RPMI7951 (cell line): Measurements from ENCODE around the gene RBM34. TPM values are rescaled to one million over a fixed set of nuclear protein-coding genes. Genes with fewer than 3 reads are reported as not detected.
"Not testable (repeated sequence)": the region's sequence is repeated elsewhere in the genome, so short reads cannot be mapped to it uniquely, and the experiment has no call there.

Experiments used
- DNase-seq: peaks from one replicate; pipeline ENCODE4 v3.0.0-alpha.2; 2012; ENCODE audit warnings: low read depth
- total RNA-seq: library from RNA; depleted of rRNA; stranded (reverse); fragments of >200 nt; shearing (Covaris generic); gene quantifications from 2 replicates; pipeline ENCODE4 v1.2.3, GENCODE V29; 2014; rRNA removed

The RBM34 gene
- total RNA-seq, 1 experiment from 2014 or later: 68.7 TPM

DNA sequence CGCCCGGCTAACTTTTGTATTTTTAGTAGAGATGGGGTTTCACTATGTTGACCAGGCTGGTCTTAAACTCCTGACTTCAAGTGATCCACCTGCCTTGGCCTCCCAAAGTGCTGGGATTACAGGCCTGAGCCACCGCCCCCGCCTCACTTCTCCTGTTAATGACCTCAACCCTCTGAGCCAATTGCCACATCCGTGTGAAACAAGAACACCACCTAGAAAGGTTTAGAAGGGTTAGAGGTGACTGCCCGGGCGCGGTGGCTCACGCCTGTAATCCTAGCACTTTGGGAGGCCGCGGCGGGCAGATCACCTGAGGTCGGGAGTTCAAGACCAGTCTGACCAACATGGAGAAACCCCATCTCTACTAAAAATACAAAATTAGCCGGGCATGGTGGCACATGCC is 68.6 kb downstream of the RBM34 start:
- DNase-seq: not testable (repeated sequence)

DNA sequence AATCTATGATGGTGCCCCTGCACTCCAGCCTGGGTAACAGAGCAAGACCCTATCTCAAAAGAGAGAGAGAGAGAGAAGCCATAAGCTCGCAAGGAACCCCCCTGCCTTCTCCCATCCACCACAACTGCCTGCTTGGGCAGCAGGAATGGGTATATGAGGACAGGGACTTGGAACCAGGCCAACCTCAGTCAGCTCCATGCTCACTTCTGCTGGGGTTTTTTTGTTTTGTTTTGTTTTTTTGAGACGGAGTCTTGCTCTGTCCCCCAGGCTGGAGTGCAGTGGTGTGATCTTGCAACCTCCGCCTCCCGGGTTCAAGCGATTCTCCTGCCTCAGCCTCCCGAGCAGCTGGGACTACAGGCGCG is 69.0 kb downstream of the RBM34 start:
- DNase-seq: not testable (repeated sequence)

DNA sequence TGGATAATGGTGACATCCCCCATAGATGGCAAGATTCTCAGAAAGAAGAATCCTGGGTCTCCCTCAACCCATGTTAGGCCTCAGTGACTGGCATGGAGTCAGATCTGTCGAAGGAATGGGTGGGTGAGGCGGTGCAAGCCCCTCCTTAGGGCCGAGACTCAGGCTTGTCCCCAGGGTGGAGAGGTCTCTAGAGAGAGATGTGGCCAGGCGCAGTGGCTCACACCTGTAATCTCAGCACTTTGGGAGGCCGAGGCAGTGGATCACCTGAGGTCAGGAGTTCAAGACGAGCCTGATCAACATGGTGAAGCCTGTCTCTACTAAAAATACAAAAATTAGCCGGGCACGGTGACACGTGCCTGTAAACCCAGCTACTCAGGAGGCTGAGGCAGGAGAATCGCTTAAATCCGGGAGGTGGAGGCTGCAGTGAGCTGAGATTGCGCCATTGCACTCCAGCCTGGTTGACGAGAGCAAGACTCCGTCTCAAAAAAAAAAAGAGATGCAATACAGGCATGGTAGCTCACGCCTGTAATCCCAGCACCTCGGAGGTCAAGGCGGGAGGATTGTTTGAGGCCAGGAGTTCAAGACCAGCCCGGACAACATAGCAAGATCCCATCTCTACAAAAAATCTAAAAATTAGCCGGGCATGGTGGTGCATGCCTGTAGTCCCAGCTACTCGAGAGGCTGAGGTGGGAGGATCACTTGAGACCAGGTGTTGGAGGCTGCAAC is 69.6 kb downstream of the RBM34 start:
- not testable (repeated sequence) for DNase-seq

DNA sequence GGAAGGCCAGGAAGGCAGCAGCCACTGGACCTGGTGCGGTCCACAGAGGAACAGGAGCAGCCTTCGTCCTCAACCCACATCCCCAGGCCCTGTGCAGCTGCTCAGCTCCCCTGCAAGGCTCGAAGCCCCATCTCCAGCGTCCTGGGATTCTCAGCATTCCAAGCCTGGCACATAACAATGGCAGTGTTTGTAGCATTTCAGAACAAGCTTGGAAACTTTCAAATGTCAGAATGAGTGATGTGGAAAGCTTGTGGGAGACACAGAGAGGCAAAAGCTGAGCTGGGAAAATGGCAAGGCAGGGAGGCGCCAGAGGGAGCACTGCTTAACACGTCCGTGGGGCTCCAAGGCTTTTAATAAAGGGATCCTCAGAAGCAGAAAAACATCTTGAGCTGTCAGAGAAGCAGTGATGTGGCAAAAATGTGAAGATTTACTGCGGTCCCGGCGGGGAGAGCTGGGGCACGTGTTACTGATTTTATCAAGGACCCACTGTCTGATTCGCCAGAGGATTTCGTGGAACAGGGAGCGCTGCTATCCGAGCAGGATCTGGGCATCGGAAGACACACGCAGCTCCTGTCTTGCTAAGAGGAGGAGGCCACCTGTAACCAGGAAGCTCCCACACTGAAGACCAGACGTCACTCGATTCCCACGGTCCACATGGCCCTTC is 70.5 kb downstream of the RBM34 start:
- peak; percentile 91 for DNase-seq

DNA sequence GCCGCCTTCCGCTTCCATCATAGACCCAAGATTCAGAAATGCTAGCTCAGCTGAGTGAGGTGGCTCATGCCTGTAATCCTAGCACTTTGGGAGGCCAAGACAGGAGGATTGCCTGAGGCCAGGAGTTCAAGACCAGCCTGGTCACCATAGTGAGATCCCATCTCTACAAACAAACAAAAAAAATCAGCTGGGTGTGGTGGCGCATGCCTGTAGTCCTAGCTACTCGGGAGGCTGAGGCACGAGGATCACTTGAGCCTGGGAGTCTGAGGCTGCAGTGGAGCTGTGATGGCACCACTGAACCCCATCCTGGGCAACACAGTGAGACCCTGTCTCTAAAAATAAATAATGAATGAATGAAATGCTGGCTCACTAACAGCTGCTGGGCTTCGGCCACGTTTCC is 72.1 kb downstream of the RBM34 start:
- no peak for DNase-seq

DNA sequence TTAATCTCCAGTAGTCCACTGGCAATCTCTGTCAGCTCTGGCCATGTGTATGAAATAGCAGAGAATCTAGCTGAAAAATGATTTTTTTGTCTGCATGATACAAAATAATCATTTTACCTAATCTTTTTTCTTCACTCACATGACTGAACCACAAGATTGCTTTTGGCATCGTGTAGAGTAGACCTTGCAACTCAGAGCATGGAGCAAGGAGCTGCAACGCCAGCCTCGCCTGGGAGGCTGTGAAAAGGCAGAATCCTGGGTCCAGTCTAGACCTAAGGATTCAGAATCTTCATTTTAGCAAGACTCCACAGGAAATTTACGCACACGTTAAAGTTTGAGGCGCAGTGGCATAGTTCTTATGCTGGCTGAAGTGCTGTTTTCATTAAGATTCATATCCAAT is 72.6 kb downstream of the RBM34 start:
- DNase-seq: no peak

DNA sequence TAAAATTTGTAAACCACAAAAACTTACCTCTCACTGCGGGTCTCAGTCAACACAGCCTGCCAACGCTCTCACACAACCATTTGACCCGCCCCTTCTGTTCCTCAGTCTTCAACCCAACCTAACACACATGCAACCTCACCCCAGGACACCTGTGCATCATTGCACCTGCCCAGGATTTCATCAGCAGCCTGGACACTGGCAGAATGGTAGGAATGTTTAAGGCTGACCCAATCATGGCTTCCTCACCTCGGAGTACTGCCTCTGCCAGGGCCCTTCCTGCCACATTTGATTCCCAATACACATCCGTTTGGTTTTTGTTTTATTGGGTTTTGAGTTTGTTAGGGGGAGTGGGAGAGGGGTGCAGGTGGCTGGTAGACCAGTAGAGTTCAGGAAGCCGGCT is 73.1 kb downstream of the RBM34 start:
- no peak for DNase-seq

DNA sequence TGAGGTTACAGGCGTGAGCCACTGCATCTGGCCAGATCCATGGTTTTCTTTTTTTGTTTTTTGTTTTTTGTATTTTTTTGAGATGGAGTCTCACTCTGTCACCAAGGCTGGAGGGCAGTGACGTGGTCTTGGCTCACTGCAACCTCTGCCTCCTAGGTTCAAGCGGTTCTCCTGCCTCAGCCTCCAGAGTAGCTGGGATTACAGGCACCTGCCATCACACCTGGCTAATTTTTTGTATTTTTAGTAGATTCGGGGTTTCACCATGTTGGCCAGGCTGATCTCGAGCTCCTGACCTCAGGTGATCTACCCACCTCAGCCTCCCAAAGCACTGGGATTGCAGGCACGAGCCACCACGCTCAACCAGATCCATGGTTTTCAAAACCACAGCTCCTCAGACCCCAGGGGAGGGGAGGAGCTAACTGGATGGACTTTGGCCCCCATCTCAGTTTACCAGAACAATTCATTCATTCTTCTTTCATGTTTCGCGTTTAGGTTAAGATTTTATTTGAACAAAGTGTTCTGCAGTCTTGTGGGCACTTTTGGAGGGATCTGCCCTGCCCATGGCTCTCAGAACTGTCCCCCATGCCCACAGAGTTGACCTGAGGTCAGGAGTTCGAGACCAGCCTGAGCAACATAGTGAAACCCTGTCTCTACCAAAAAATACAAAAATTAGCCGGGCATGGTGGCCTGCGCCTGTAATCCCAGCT is 75.5 kb downstream of the RBM34 start:
- not testable (repeated sequence) for DNase-seq

Other genes starting within 250 kb of the RBM34 start
- 68.8 and 74.9 TPM in 2 replicates for gene TOMM20, start 32.4 kb downstream of the RBM34 start, total RNA-seq
- 13.2 and 16.9 TPM in 2 replicates for gene ARID4B, start 166.9 kb upstream of the RBM34 start, total RNA-seq
- 30.0 and 37.7 TPM in 2 replicates for gene GGPS1, start 167.3 kb upstream of the RBM34 start, total RNA-seq
- gene TBCE, start 206.2 kb upstream of the RBM34 start, total RNA-seq: 18.1 and 20.3 TPM in 2 replicates